Cardiac atrium fibroblast (primary cell): Measurements from ENCODE around the gene H2AZ1. TPM values are rescaled to one million over a fixed set of nuclear protein-coding genes. Genes with fewer than 3 reads are reported as not detected.

ENCODE experiments used
- total RNA-seq: library from RNA; depleted of rRNA; stranded (reverse); fragments of >200 nt; gene quantifications from 2 replicates; pipeline ENCODE4 v1.2.3, GENCODE V29; 2015

H2AZ1 gene
- 230 and 251 TPM in 2 replicates for total RNA-seq

DNA sequence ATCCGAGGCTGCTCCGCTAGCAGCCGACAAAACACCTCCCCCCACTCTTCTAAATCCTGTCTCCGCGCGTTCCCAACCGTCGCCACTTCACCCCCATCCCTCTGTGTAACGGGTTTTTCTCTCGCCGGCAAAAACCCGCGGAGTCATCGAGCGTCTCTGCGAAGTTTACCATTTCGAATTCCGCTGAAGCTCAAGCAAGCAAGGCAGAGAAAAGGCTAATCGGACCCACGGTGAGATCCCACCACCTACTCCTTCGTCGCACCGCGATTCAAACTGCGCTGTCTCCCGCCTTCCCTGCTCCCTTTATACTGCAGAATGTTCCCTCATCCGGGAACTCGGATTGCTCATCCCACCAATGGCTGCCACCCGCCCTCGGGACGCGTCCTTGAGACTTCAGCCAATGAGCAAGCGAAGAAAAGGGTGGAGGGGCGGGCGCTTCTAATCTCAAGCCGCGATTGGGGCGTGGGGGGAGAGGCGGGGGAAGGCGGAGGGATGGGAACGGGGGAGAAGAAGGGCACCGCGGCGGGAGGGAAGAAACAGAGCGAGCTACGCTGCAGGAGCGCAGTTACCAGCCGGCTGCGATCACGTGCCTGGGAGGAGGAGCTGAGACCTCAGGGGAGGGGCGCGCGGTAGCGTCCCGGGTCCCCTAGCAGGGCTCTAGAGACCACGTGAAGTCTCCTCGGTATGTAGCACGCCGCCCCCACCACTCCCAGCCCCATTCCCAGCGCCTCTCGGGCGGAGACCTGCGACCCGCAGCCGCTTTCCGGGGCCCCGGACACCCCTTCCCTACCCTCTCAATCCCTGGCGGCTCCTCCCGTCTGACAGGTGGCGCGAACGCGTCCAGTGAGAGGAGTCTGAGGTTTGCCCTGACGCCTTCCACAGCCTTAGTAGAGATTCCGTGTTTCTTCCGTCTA is at the start of gene H2AZ1:
Gene H2AZ1 (minus strand): TSS at position 277 of the 914 bp plus-strand sequence. CDS start 105 bp downstream, at position 172.

DNA sequence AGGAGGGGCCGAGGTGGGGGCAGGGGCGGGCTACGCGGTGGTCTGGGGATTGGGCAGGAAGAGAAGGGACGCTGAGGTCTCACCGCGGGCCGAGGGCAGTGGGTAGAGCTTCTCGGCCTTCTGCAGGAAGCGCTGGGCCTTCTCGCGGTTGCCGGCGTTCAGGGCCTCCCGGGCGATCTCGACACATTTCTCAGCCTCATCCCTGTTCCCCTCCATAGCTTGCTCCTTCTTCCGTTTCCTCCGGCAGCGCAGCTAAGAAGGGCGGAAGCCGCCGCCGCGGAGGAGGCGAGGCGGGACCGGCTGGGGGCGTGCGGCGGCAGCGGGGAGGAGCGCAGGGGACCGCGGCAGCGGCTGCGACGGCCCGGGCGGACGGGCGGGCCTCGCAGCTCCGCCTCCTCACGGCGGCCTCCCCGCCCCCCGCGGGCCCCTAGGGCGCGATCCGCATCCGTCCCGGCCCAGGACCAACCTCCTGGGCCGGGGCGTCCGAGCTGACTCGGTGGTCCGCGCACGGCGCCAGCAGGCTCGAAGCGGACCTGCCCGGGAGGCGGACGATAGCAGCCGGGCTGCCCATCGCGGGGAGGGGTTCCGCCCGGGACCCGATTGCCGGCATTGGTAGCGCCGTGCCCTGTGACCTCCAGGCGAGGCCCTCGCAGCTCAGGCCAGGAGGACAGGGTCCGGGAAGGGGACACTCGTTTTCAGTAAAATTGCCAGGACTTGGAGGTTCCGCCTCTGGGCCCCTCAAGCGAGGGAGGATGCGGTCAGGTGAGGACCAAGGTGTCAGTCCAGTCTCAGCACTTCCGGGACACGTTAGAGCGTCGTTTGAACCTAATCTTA is 3.5 kb downstream of the H2AZ1 start, which contains the start of gene DNAJB14:
Gene DNAJB14 (minus strand): TSS at position 263 of the 834 bp plus-strand sequence. CDS start 47 bp downstream, at position 216.

Other genes starting within 250 kb of the H2AZ1 start
- not detected in 2 replicates for gene DAPP1, start 133.4 kb downstream of the H2AZ1 start, total RNA-seq
- 32.9 and 39.5 TPM in 2 replicates for gene LAMTOR3, start 55.8 kb downstream of the H2AZ1 start, total RNA-seq
- 17.9 and 22.2 TPM in 2 replicates for gene DNAJB14, start 3.7 kb downstream of the H2AZ1 start, total RNA-seq
- 0.18 and 1.6 TPM in 2 replicates for gene DDIT4L, start 240.2 kb upstream of the H2AZ1 start, total RNA-seq